Mesendoderm (in vitro differentiated cells): ENCODE data around the gene NBEA.

Experiments
- DNase-seq: peaks from one replicate; pipeline ENCODE4 v3.0.0; 2013
- H2AK5ac ChIP-seq: 2 replicates; pipeline ENCODE4 v1.6.1; 2013; ENCODE audit warnings: low read length, inconsistent platforms
- H2BK120ac ChIP-seq: 2 replicates; pipeline ENCODE4 v1.6.1; 2013; ENCODE audit warnings: low read depth, mild to moderate bottlenecking, low read length, moderate library complexity, mixed read lengths
- H2BK15ac ChIP-seq: replicated peaks from 2 replicates; pipeline ENCODE4 v1.6.1; 2013; ENCODE audit warnings: low read depth, mild to moderate bottlenecking, moderate library complexity
- H2BK5ac ChIP-seq: 2 replicates; pipeline ENCODE4 v1.6.1; 2013; ENCODE audit warnings: low read length, inconsistent platforms
- H3K18ac ChIP-seq: 2 replicates; pipeline ENCODE4 v1.6.1; 2013; ENCODE audit warnings: mild to moderate bottlenecking, low read length, mixed read lengths
- H3K23ac ChIP-seq: one replicate; pipeline ENCODE4 v1.6.1; 2013; ENCODE audit warnings: low read length
- H3K27ac ChIP-seq: 2 replicates; pipeline ENCODE4 v1.5.1; 2013; ENCODE audit warnings: low read depth, mild to moderate bottlenecking, inconsistent platforms, low read length, moderate library complexity
- H3K27me3 ChIP-seq: 2 replicates; pipeline ENCODE4 v1.6.1; 2013; ENCODE audit warnings: low read length, control low read depth, mild to moderate bottlenecking, inconsistent platforms; ENCODE audit not compliant: insufficient read depth, poor library complexity
- H3K36me3 ChIP-seq: 2 replicates; pipeline ENCODE4 v1.6.1; 2013; ENCODE audit warnings: low read length, inconsistent platforms; ENCODE audit not compliant: control insufficient read depth, insufficient read depth
- H3K4ac ChIP-seq: one replicate; pipeline ENCODE4 v1.6.1; 2013; ENCODE audit warnings: low read depth, mild to moderate bottlenecking, low read length, moderate library complexity
- H3K4me1 ChIP-seq: 2 replicates; pipeline ENCODE4 v1.6.1; 2013; ENCODE audit warnings: low read depth, low read length, inconsistent platforms; ENCODE audit not compliant: control insufficient read depth
- H3K4me2 ChIP-seq: 2 replicates; pipeline ENCODE4 v1.6.1; 2013; ENCODE audit warnings: low read length
- H3K4me3 ChIP-seq: 2 replicates; pipeline ENCODE4 v1.5.1; 2013; ENCODE audit warnings: mild to moderate bottlenecking, low read length
- H3K56ac ChIP-seq: one replicate; pipeline ENCODE4 v1.6.1; 2013; ENCODE audit warnings: low read length
- H3K79me1 ChIP-seq: 2 replicates; pipeline ENCODE4 v1.6.1; 2013; ENCODE audit warnings: low read length, inconsistent platforms
- H3K79me2 ChIP-seq: 2 replicates; pipeline ENCODE4 v1.6.1; 2013; ENCODE audit warnings: mild to moderate bottlenecking, low read length; ENCODE audit not compliant: control insufficient read depth, insufficient read depth
- H3K9ac ChIP-seq: 2 replicates; pipeline ENCODE4 v1.6.1; 2013; ENCODE audit warnings: low read length, inconsistent platforms
- H4K5ac ChIP-seq: one replicate; pipeline ENCODE4 v1.6.1; 2013; ENCODE audit warnings: low read length
- H4K8ac ChIP-seq: one replicate; pipeline ENCODE4 v1.6.1; 2013; ENCODE audit warnings: low read depth, mild to moderate bottlenecking, control low read depth, low read length, moderate library complexity
- WGBS: extraction: QIAGEN DNeasy Blood & Tissue Kit; methylation state at CpG from one replicate; pipeline ENCODE4 v1.1.7; 2013; ENCODE audit warnings: low lambda C conversion rate, missing lambda C conversion rate; ENCODE audit not compliant: insufficient coverage; ENCODE audit errors: extremely low coverage; 5-methylcytosine and 5-hydroxymethylcytosine counted together

NBEA gene

GRCh38 chr13:34931572-34931971 is 10.5 kb upstream of the NBEA start:
- no peak overlapping the region for H4K8ac ChIP-seq
- no peak overlapping the region for H3K23ac ChIP-seq
- H3K4me1 ChIP-seq: no peaks in the 10 kb centered on the region
- DNase-seq: no peak
- no peak overlapping the region for H2BK15ac ChIP-seq
- no peak overlapping the region for H3K4me2 ChIP-seq
- H2BK5ac ChIP-seq: no peak overlapping the region
- H3K27me3 ChIP-seq: no peaks in the 10 kb centered on the region
- no peak overlapping the region for H4K5ac ChIP-seq
- H3K4me3 ChIP-seq: no peak overlapping the region
- no peak overlapping the region for H3K4ac ChIP-seq
- no peaks in the 10 kb centered on the region for H3K36me3 ChIP-seq
- no peak overlapping the region for H3K56ac ChIP-seq
- WGBS: no CpG with 5 or more reads among the region's 6 CpGs
- H3K9ac ChIP-seq: no peak overlapping the region
- H3K79me2 ChIP-seq: no peaks in the 10 kb centered on the region
- no peak overlapping the region for H3K27ac ChIP-seq
- H2BK120ac ChIP-seq: no peak overlapping the region
- no peak overlapping the region for H3K18ac ChIP-seq
- H3K79me1 ChIP-seq: no peaks in the 10 kb centered on the region
- H2AK5ac ChIP-seq: no peak overlapping the region

DNA sequence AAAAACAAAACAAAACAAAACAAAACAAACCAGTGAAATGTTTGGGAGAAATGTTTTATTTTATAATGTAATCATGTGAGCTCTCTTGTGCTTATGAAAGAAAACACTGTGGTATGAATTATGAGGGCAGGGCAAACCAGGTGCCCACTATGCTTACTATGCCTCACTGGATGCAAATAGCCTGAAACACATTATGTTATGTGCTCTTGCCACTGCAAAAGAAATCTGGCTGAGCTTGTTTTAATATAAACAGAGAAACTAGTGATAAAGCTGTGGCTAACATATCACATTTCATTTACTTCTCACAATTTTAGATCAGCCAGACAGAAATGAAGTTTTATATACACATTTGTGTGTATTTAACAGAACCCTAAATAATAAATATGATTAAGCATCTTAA is 8.7 kb upstream of the NBEA start:
- Histone ChIP-seq H3K23ac (no peak overlapping the region), H3K4ac (no peak overlapping the region), H3K27ac (no peak overlapping the region), H3K4me1 (no peaks in the 10 kb centered on the region), H3K4me3 (no peak overlapping the region), H3K79me1 (no peaks in the 10 kb centered on the region), H3K36me3 (no peaks in the 10 kb centered on the region), H2BK120ac (no peak overlapping the region), H3K9ac (no peak overlapping the region), H4K5ac (no peak overlapping the region), H3K4me2 (no peak overlapping the region), H3K27me3 (no peaks in the 10 kb centered on the region), H4K8ac (no peak overlapping the region), H2AK5ac (no peak overlapping the region), H3K79me2 (no peaks in the 10 kb centered on the region), H2BK5ac (no peak overlapping the region), H3K18ac (no peak overlapping the region), H3K56ac (no peak overlapping the region), H2BK15ac (no peak overlapping the region)
- DNase-seq: no peak

DNA sequence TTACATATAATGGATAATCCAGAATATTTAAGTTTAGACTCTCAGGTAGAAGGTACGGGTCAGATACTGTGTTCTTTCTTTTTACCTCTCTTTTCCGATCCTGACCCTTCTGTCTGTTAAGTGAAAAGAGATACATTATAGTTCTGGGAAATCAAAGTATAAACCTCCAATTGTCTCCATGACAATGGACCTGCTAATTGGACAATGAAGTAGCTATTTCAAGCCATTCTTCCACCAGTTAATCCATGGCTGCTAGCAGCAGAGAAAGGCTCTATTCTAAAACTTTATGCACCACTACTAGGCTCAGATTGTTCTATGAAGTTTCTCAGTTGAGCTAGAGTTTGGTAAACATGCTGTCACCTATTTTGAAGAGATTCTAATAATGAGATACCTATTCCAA is 8.3 kb upstream of the NBEA start:
- no peaks in the 10 kb centered on the region for H3K79me1 ChIP-seq
- no peak overlapping the region for H3K9ac ChIP-seq
- no peak overlapping the region for H3K4me2 ChIP-seq
- no peaks in the 10 kb centered on the region for H3K4me1 ChIP-seq
- no peak for DNase-seq
- H3K4me3 ChIP-seq: no peak overlapping the region
- no peak overlapping the region for H3K27ac ChIP-seq
- no peak overlapping the region for H3K18ac ChIP-seq
- H3K56ac ChIP-seq: no peak overlapping the region
- H2BK15ac ChIP-seq: no peak overlapping the region
- no peak overlapping the region for H3K23ac ChIP-seq
- H3K4ac ChIP-seq: no peak overlapping the region
- no peak overlapping the region for H2AK5ac ChIP-seq
- no peak overlapping the region for H2BK5ac ChIP-seq
- H4K5ac ChIP-seq: no peak overlapping the region
- H3K27me3 ChIP-seq: no peaks in the 10 kb centered on the region
- no CpG with 5 or more reads among the region's 2 CpGs for WGBS
- H4K8ac ChIP-seq: no peak overlapping the region
- no peak overlapping the region for H2BK120ac ChIP-seq
- no peaks in the 10 kb centered on the region for H3K36me3 ChIP-seq
- H3K79me2 ChIP-seq: no peaks in the 10 kb centered on the region

DNA sequence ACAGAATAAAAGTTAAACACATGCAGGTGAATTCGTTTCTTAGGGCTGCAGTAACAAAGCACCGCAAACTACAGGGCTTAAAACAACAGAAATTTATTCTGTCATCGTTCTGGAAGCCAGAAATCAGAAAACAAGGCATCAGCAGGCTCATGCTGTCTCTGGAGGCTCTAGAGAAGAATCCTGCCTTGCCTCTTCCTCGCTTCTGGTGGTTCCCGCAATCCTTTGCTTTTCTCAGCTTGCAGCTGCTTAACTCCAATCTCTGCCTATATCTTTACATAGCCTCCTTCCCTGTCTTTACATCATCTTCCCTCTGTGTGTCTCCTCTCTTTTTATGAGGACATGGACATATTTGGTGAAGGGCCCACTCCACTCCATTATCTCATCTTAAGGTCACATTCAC is 6.2 kb upstream of the NBEA start:
- H3K4ac ChIP-seq: no peak overlapping the region
- no peak overlapping the region for H3K9ac ChIP-seq
- H3K79me1 ChIP-seq: no peaks in the 10 kb centered on the region
- no peak overlapping the region for H3K23ac ChIP-seq
- no peak overlapping the region for H2BK120ac ChIP-seq
- H3K4me1 ChIP-seq: no peaks in the 10 kb centered on the region
- no CpG with 5 or more reads among the region's 5 CpGs for WGBS
- no peak overlapping the region for H4K5ac ChIP-seq
- no peak overlapping the region for H2AK5ac ChIP-seq
- H3K36me3 ChIP-seq: no peaks in the 10 kb centered on the region
- H3K27me3 ChIP-seq: no peaks in the 10 kb centered on the region
- H3K56ac ChIP-seq: no peak overlapping the region
- H2BK5ac ChIP-seq: no peak overlapping the region
- H3K79me2 ChIP-seq: no peaks in the 10 kb centered on the region
- no peak overlapping the region for H3K18ac ChIP-seq
- no peak overlapping the region for H4K8ac ChIP-seq
- H2BK15ac ChIP-seq: no peak overlapping the region
- DNase-seq: no peak
- no peak overlapping the region for H3K4me2 ChIP-seq
- H3K27ac ChIP-seq: no peak overlapping the region
- H3K4me3 ChIP-seq: no peak overlapping the region

- Histone ChIP-seq H3K79me2 (no peaks in the 10 kb centered on the region), H3K18ac (no peak overlapping the region), H2AK5ac (no peak overlapping the region), H4K5ac (no peak overlapping the region), H3K79me1 (no peaks in the 10 kb centered on the region), H2BK15ac (no peak overlapping the region), H3K56ac (no peak overlapping the region), H3K4me2 (no peak overlapping the region), H3K4me3 (no peak overlapping the region), H3K9ac (no peak overlapping the region), H3K23ac (no peak overlapping the region), H3K4me1 (peaks cover 4% of the 10 kb centered on the region), H3K4ac (no peak overlapping the region), H4K8ac (no peak overlapping the region), H2BK120ac (no peak overlapping the region), H3K27me3 (no peaks in the 10 kb centered on the region), H3K36me3 (no peaks in the 10 kb centered on the region), H2BK5ac (no peak overlapping the region), H3K27ac (no peak overlapping the region)
- DNase-seq: no peak
- WGBS: no CpG with 5 or more reads among the region's 1 CpG
Observed at GRCh38 chr13:34939771-34940170, 2.3 kb upstream of the NBEA start.

GRCh38 chr13:34941436-34941834 is 635 bp upstream of the NBEA start:
- H3K79me2 ChIP-seq: no peaks in the 10 kb centered on the region
- no peaks in the 10 kb centered on the region for H3K36me3 ChIP-seq
- no peak overlapping the region for H2BK5ac ChIP-seq
- no peak overlapping the region for H3K27ac ChIP-seq
- H2BK120ac ChIP-seq: no peak overlapping the region
- WGBS: no CpG with 5 or more reads among the region's 13 CpGs
- H3K79me1 ChIP-seq: no peaks in the 10 kb centered on the region
- no peak for DNase-seq
- H2AK5ac ChIP-seq: no peak overlapping the region
- H3K9ac ChIP-seq: peak overlapping the region; percentile 44
- peaks cover 4% of the 10 kb centered on the region for H3K4me1 ChIP-seq
- H3K18ac ChIP-seq: no peak overlapping the region
- no peak overlapping the region for H3K4me3 ChIP-seq
- H3K4me2 ChIP-seq: peak overlapping the region; percentile 93
- H2BK15ac ChIP-seq: no peak overlapping the region
- peak overlapping the region; percentile 76 for H4K8ac ChIP-seq
- no peaks in the 10 kb centered on the region for H3K27me3 ChIP-seq
- no peak overlapping the region for H3K23ac ChIP-seq
- H3K56ac ChIP-seq: peak overlapping the region; percentile 80
- H3K4ac ChIP-seq: no peak overlapping the region
- H4K5ac ChIP-seq: no peak overlapping the region
